ENCODE data around the gene PDZRN4. TPM values are rescaled to one million over a fixed set of nuclear protein-coding genes. Genes with fewer than 3 reads are reported as not detected.
A peak's percentile ranks its signal among the peaks of the same experiment; 100 is the strongest.
"Not testable (repeated sequence)": the region's sequence is repeated elsewhere in the genome, so short reads cannot be mapped to it uniquely, and the experiment has no call there.

The PDZRN4 gene
- total and polyA plus RNA-seq, 4 experiments from 2014 or later: not detected

DNA sequence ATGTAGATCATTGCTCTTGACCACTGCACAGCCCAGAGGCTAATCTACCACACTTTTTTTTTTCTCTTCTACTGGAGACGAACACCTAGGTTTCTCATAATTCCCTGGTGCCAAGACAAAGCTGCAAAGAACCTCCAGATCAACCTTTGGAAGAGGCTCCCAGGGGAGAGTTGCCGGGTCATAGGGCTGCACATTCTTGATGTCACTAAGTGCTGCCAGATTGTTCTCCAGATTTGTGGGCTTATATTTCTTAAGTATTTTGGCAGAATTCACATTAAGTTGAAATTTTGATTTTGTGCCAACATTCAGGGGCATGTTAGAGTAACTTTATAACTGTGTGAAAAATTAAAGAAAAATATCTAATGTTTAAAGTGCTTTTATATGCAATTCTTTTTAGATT lies 13.5 kb upstream of the PDZRN4 start:
- Mint-ChIP-seq H3K27ac (no peak overlapping the region), H3K36me3 (no peaks in the 10 kb centered on the region), H3K9me3 (peaks cover 0 to 7% (median 0%) of the 10 kb centered on the region in 8 donors), H3K4me1 (no peaks in the 10 kb centered on the region), H3K27me3 (no peaks in the 10 kb centered on the region), H3K4me3 (no peak overlapping the region)
- Histone ChIP-seq H3K27me3 (ENCODE audit: insufficient read depth, low read length) (no peaks in the 10 kb centered on the region), H3K27ac (ENCODE audit: low read depth, low read length) (no peak overlapping the region), H3K4me1 (ENCODE audit: insufficient read depth, low read length) (no peaks in the 10 kb centered on the region), H3K36me3 (ENCODE audit: insufficient read depth, low read length) (no peaks in the 10 kb centered on the region), H3K4me3 (ENCODE audit: low read length in 2 of 2) (no peak overlapping the region), H3K9me3 (ENCODE audit: control insufficient read depth in 1 of 2, low read length in 2 of 2) (no peaks in the 10 kb centered on the region)
- DNase-seq: no peak
- ChIA-PET POLR2A (ENCODE audit: partially characterized antibody) (no interaction called here), CTCF (ENCODE audit: partially characterized antibody) (no interaction called here)
- intact Hi-C loops (cut with micrococcal nuclease): no loop called here

DNA sequence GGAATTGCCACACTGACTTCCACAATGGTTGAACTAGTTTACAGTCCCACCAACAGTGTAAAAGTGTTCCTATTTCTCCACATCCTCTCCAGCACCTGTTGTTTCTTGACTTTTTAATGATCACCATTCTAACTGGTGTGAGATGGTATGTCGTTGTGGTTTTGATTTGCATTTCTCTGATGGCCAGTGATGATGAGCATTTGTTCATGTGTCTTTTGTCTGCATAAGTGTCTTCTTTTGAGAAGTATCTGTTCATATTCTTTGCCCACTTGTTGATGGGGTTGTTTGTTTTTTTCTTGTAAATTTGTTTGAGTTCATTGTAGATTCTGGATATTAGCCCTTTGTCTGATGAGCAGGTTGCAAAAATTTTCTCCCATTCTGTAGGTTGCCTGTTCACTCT lies 8.6 kb upstream of the PDZRN4 start:
- H3K4me1 ChIP-seq (ENCODE audit: insufficient read depth, low read length); H3K9me3 ChIP-seq (ENCODE audit: control insufficient read depth in 1 of 2, low read length in 2 of 2); H3K9me3 Mint-ChIP-seq; H3K27me3 ChIP-seq (ENCODE audit: insufficient read depth, low read length); H3K36me3 Mint-ChIP-seq; H3K4me3 ChIP-seq (ENCODE audit: low read length in 2 of 2); H3K4me1 Mint-ChIP-seq; H3K27ac ChIP-seq (ENCODE audit: low read depth, low read length); DNase-seq; intact Hi-C loops (cut with micrococcal nuclease); H3K36me3 ChIP-seq (ENCODE audit: insufficient read depth, low read length); CTCF ChIA-PET (ENCODE audit: partially characterized antibody); H3K27ac Mint-ChIP-seq; H3K4me3 Mint-ChIP-seq; POLR2A ChIA-PET (ENCODE audit: partially characterized antibody); H3K27me3 Mint-ChIP-seq: not testable (repeated sequence)

DNA sequence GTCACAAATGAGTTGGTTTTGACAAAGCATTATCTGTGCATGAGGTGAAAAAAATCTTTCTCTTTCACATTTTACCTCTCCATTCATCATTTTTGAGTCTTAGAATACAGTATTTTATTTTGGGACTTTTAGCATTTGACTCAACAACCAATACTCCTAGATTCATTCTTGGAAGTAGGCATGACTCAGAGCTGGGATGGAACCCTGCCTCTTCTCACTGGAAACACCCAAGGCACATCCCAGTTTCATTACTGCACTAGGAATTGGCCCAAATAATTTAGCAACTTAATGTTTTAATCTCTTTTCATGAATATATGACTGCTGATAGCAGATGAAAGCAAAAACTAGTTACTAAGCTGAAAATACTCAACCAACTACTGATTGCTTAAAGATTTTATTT lies 3.3 kb upstream of the PDZRN4 start:
- H3K9me3 Mint-ChIP-seq: peaks cover 0 to 14% (median 5%) of the 10 kb centered on the region in 8 donors
- POLR2A ChIA-PET (ENCODE audit: partially characterized antibody): no interaction called here
- H3K27me3 Mint-ChIP-seq: peaks cover 20% of the 10 kb centered on the region in 2 donors
- Histone ChIP-seq H3K4me3 (ENCODE audit: low read length in 2 of 2) (no peak overlapping the region), H3K27me3 (ENCODE audit: insufficient read depth, low read length) (peaks cover 4% of the 10 kb centered on the region), H3K4me1 (ENCODE audit: insufficient read depth, low read length) (no peaks in the 10 kb centered on the region), H3K36me3 (ENCODE audit: insufficient read depth, low read length) (no peaks in the 10 kb centered on the region), H3K9me3 (ENCODE audit: control insufficient read depth in 1 of 2, low read length in 2 of 2) (no peaks in the 10 kb centered on the region), H3K27ac (ENCODE audit: low read depth, low read length) (no peak overlapping the region)
- H3K36me3 Mint-ChIP-seq: no peaks in the 10 kb centered on the region
- CTCF ChIA-PET (ENCODE audit: partially characterized antibody): no interaction called here
- no peak overlapping the region for H3K4me3 Mint-ChIP-seq
- peaks cover 0 to 13% (median 3%) of the 10 kb centered on the region in 4 donors for H3K4me1 Mint-ChIP-seq
- H3K27ac Mint-ChIP-seq: no peak overlapping the region
- DNase-seq: no peak
- intact Hi-C loops (cut with micrococcal nuclease): no loop called here

DNA sequence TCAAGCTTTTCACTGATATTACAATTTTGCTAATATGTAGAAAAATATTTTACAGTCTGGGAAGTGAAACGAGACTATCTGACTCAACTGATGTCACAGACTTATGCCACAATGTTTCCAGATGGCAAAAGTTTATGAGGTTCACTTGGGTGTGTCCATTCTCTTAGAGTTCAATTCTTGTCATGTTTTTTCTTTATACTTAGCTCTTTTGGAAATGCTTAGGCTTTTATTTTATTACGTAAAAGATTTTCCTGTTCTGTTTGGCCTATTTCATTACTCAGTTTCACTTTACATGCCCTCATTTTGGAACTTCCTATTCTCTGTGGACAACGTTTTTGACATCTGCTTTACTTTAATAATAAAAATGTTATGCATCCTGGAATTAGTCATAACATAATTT lies 2.1 kb upstream of the PDZRN4 start:
- Mint-ChIP-seq H3K27me3 (peaks cover 25 to 27% of the 10 kb centered on the region in 2 donors), H3K4me1 (peaks cover 0 to 16% (median 3%) of the 10 kb centered on the region in 4 donors), H3K36me3 (no peaks in the 10 kb centered on the region), H3K4me3 (no peak overlapping the region), H3K9me3 (peaks cover 0 to 15% (median 5%) of the 10 kb centered on the region in 8 donors), H3K27ac (no peak overlapping the region)
- CTCF ChIA-PET (ENCODE audit: partially characterized antibody): no interaction called here
- intact Hi-C loops (cut with micrococcal nuclease): no loop called here
- DNase-seq: no peak
- POLR2A ChIA-PET (ENCODE audit: partially characterized antibody): no interaction called here
- no peaks in the 10 kb centered on the region for H3K4me1 ChIP-seq (ENCODE audit: insufficient read depth, low read length)
- no peak overlapping the region for H3K4me3 ChIP-seq (ENCODE audit: low read length in 2 of 2)
- H3K27me3 ChIP-seq (ENCODE audit: insufficient read depth, low read length): peaks cover 4% of the 10 kb centered on the region
- no peaks in the 10 kb centered on the region for H3K36me3 ChIP-seq (ENCODE audit: insufficient read depth, low read length)
- no peaks in the 10 kb centered on the region for H3K9me3 ChIP-seq (ENCODE audit: control insufficient read depth in 1 of 2, low read length in 2 of 2)
- H3K27ac ChIP-seq (ENCODE audit: low read depth, low read length): no peak overlapping the region

DNA sequence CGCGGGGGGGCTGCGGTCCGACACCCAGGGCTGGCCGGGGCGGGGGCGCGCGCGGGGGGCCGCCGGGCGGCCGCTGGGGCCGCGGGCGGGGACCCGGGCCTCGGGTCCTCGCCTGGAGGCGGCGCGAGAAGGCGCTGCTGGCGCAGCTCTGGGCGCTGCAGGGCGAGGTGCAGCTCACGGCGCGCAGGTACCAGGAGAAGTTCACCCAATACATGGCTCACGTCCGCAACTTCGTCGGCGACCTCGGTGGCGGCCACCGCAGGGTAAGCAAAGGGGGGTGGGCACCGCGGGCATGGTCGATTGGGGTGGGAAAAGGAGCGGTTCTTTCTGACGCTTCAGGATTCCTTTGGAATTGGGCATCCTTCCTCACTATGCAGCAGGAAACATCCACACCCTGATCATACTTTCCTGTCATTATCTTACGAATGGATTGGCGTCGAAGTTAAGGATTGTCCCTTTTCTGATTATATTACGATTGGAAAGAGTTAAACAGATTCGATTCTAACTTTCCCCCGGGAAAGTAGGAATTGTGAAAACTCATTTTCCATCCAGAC lies 798 bp downstream of the PDZRN4 start:
- H3K27me3 Mint-ChIP-seq: peaks cover 27 to 30% of the 10 kb centered on the region in 2 donors

DNA sequence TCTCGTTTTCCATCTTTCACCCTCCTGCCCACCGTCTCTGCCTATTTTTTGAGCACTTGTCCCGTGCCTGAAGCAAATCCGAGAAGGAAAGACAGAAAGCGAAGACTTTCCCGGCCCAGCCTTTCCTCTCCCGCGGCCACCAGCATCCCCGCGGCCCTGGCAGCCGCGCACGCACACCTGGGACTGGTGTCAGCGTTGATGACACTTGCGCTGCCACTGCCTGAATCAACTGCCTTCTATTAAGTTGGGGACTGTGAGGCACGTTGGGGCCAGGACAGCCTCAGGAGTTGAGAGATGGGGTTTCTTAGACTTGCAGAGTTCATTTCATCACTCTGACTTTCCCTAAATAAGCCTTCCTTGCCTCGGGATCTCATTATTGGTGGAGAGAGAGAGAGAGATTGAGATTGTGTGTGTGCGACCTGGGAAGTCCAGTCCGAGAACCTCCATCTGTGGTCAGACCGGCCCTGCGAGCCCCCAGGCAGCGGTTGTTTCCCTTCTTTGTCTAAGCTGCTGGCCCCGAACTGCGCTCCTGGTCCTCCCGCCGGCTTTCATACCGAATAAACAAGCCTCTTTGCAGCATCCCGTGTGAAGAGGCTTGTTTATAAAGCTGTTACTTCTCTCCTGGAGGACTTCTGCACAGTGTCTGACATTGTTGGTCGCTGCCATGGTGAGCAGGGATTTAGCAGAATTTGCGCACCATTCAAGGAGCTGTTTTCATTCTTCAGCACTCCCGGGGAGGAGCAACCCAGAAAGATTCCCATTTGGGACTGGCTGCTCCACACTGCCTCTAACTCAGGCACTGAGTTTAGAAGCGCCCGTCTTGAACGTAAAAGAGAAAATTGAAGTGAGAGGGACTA lies 1.5 kb downstream of the PDZRN4 start:
- H3K27ac Mint-ChIP-seq: peak overlapping the region in 1 of 7 donors; percentile 11
- H3K4me1 Mint-ChIP-seq: peaks cover 0 to 16% (median 3%) of the 10 kb centered on the region in 4 donors
- peaks cover 4% of the 10 kb centered on the region for H3K27me3 ChIP-seq (ENCODE audit: insufficient read depth, low read length)
- H3K4me1 ChIP-seq (ENCODE audit: insufficient read depth, low read length): no peaks in the 10 kb centered on the region
- H3K36me3 ChIP-seq (ENCODE audit: insufficient read depth, low read length): no peaks in the 10 kb centered on the region
- peaks cover 0 to 11% (median 2%) of the 10 kb centered on the region in 8 donors for H3K9me3 Mint-ChIP-seq
- no peak for DNase-seq
- intact Hi-C loops (cut with micrococcal nuclease): no loop called here
- no peaks in the 10 kb centered on the region for H3K9me3 ChIP-seq (ENCODE audit: control insufficient read depth in 1 of 2, low read length in 2 of 2)
- no peak overlapping the region for H3K27ac ChIP-seq (ENCODE audit: low read depth, low read length)
- H3K27me3 Mint-ChIP-seq: peaks cover 27 to 30% of the 10 kb centered on the region in 2 donors
- no peaks in the 10 kb centered on the region for H3K36me3 Mint-ChIP-seq
- peak overlapping the region in 1 of 8 donors; percentile 23 for H3K4me3 Mint-ChIP-seq
- ChIA-PET CTCF (ENCODE audit: partially characterized antibody) (no interaction called here), POLR2A (ENCODE audit: partially characterized antibody) (no interaction called here)
- no peak overlapping the region for H3K4me3 ChIP-seq (ENCODE audit: low read length in 2 of 2)

More for the DNA sequence above, 798 bp downstream of the PDZRN4 start:
- no peak for DNase-seq
- H3K9me3 Mint-ChIP-seq: peaks cover 0 to 11% (median 3%) of the 10 kb centered on the region in 8 donors
- H3K4me1 Mint-ChIP-seq: peaks cover 0 to 16% (median 3%) of the 10 kb centered on the region in 4 donors
- Histone ChIP-seq H3K4me3 (ENCODE audit: low read length in 2 of 2) (no peak overlapping the region), H3K27me3 (ENCODE audit: insufficient read depth, low read length) (peaks cover 4% of the 10 kb centered on the region), H3K9me3 (ENCODE audit: control insufficient read depth in 1 of 2, low read length in 2 of 2) (no peaks in the 10 kb centered on the region), H3K4me1 (ENCODE audit: insufficient read depth, low read length) (no peaks in the 10 kb centered on the region), H3K27ac (ENCODE audit: low read depth, low read length) (no peak overlapping the region), H3K36me3 (ENCODE audit: insufficient read depth, low read length) (no peaks in the 10 kb centered on the region)
- H3K4me3 Mint-ChIP-seq: no peak overlapping the region
- ChIA-PET POLR2A (ENCODE audit: partially characterized antibody) (no interaction called here), CTCF (ENCODE audit: partially characterized antibody) (no interaction called here)
- H3K36me3 Mint-ChIP-seq: no peaks in the 10 kb centered on the region
- intact Hi-C loops (cut with micrococcal nuclease): no loop called here
- no peak overlapping the region for H3K27ac Mint-ChIP-seq

DNA sequence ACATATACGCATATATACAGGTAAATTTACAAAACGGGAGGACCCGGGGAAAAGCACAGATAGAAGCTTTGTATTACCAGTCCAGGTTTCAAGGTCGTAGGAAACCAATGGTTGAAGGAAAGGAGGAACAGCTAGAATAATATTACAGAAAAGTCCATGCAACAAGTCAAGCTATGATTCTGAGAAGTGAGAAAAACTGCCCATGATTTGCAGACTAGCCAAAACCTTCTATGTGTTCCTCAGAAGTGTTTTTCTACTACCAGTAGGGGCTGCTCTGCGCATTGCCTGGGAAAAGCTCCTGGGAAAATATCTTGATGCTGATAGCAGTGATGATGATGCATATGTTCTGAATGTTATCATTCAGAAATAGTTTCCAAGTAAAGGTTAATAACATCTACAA lies 2.2 kb downstream of the PDZRN4 start:
- Mint-ChIP-seq H3K27ac (no peak overlapping the region), H3K27me3 (peaks cover 27 to 30% of the 10 kb centered on the region in 2 donors), H3K36me3 (no peaks in the 10 kb centered on the region), H3K9me3 (peaks cover 0 to 11% (median 2%) of the 10 kb centered on the region in 8 donors), H3K4me3 (no peak overlapping the region), H3K4me1 (peaks cover 0 to 16% (median 3%) of the 10 kb centered on the region in 4 donors)
- DNase-seq: no peak
- Histone ChIP-seq H3K4me3 (ENCODE audit: low read length in 2 of 2) (no peak overlapping the region), H3K36me3 (ENCODE audit: insufficient read depth, low read length) (no peaks in the 10 kb centered on the region), H3K4me1 (ENCODE audit: insufficient read depth, low read length) (no peaks in the 10 kb centered on the region), H3K27ac (ENCODE audit: low read depth, low read length) (no peak overlapping the region), H3K27me3 (ENCODE audit: insufficient read depth, low read length) (peaks cover 4% of the 10 kb centered on the region), H3K9me3 (ENCODE audit: control insufficient read depth in 1 of 2, low read length in 2 of 2) (no peaks in the 10 kb centered on the region)
- ChIA-PET POLR2A (ENCODE audit: partially characterized antibody) (no interaction called here), CTCF (ENCODE audit: partially characterized antibody) (no interaction called here)
- intact Hi-C loops (cut with micrococcal nuclease): no loop called here

Data from CD4-positive, alpha-beta memory T cell (primary cell).